ENCODE measurements around the gene TRAPPC3L.

- no peak for TF ChIP-seq POLR2AphosphoS5 (IDR thresholded peaks at IDR 0.05)
- no peak for TF ChIP-seq EP300 (conservative IDR thresholded peaks at IDR 0.05; ENCODE audit: poor library complexity, severe bottlenecking)
- TF ChIP-seq CTCF (IDR thresholded peaks at IDR 0.05; ENCODE audit: poor library complexity, severe bottlenecking): no peak
- TF ChIP-seq RAD21 (conservative IDR thresholded peaks at IDR 0.05): no peak
Measured at GRCh38 chr6:116553451-116553850, 8.0 kb upstream of the TRAPPC3L start, which contains the start of gene CALHM4.

Measured in neural cell (in vitro differentiated cells).